ENCODE measurements around the gene SPOCK1. TPM values are rescaled to one million over a fixed set of nuclear protein-coding genes. Genes with fewer than 3 reads are reported as not detected.

The SPOCK1 gene
- total and polyA plus RNA-seq, 2 of the 13 experiments (the other 11 are each of a cell fraction or from before 2014, with no cell fraction given), result 0.18 to 0.29 TPM

GRCh38 chr5:137262818-137263217 is 236.3 kb downstream of the SPOCK1 start:
- no peak for FAIRE-seq
- intact Hi-C loops (cut with micrococcal nuclease; ENCODE audit: unreplicated experiment), result no loop called here

More at GRCh38 chr5:137262818-137263217, 236.3 kb downstream of the SPOCK1 start:
- no peak overlapping the region for H3K9ac ChIP-seq (ENCODE audit: insufficient read depth, low read depth, low read length)
- ChIA-PET POLR2A (no interaction called here), CTCF (ENCODE audit: low intra/inter-chr PET ratio, low total read pairs) (no interaction called here)
- H4K20me1 ChIP-seq (ENCODE audit: insufficient read depth, low read length), result no peaks in the 10 kb centered on the region
- H2AFZ ChIP-seq (ENCODE audit: low read length), result no peak overlapping the region
- BruUV-seq (replicated peaks), result no TSS peak
- ATAC-seq, result no peak
- no peak overlapping the region for H3K4me3 ChIP-seq (replicated peaks in 1 of 3; ENCODE audit: insufficient read depth in 1 of 3, low read depth in 2 of 3, low read length in 3 of 3)
- no peak overlapping the region for H3K4me2 ChIP-seq (ENCODE audit: low read depth, low read length)
- no peaks in the 10 kb centered on the region for H3K4me1 ChIP-seq (ENCODE audit: insufficient read depth, low read length)
- DNase-seq (ENCODE audit: low spot score), result no peak
- no peaks in the 10 kb centered on the region for H3K36me3 ChIP-seq (replicated peaks in 1 of 2; ENCODE audit: control insufficient read depth in 1 of 2, insufficient read depth in 2 of 2, low read length in 2 of 2)
- H3K9me3 ChIP-seq (ENCODE audit: low read length), result no peaks in the 10 kb centered on the region
- H3K79me2 ChIP-seq (ENCODE audit: insufficient read depth, low read length), result no peaks in the 10 kb centered on the region
- in situ Hi-C loops (cut with HindIII; ENCODE audit: extremely low pct_ligation_motif_present, low pct_unique_long_range_greater_than_20kb), result no loop called here
- H3K27ac ChIP-seq (ENCODE audit: extremely low read length, insufficient read depth, low read length), result no peak overlapping the region
- peaks cover 0 to 1% of the 10 kb centered on the region in 2 experiments; a peak in 1 of 5 replicates for H3K27me3 ChIP-seq (ENCODE audit: control insufficient read depth in 1 of 2, insufficient read depth in 2 of 2, low read length in 2 of 2)
- TF ChIP-seq ZSCAN30 (CRISPR knock-in tag; IDR thresholded peaks at IDR 0.05), result no peak
- no peak for TF ChIP-seq ZNF850 (CRISPR knock-in tag; conservative IDR thresholded peaks at IDR 0.05)
- TF ChIP-seq TEAD3 (CRISPR knock-in tag; optimal IDR thresholded peaks at IDR 0.05; ENCODE audit: borderline replicate concordance), result no peak
- TF ChIP-seq USF2 (IDR thresholded peaks at IDR 0.05; ENCODE audit: low read depth, low read length), result no peak
- TF ChIP-seq USF2 (CRISPR knock-in tag; IDR thresholded peaks at IDR 0.05; ENCODE audit: borderline replicate concordance), result no peak
- TF ChIP-seq ZNF431 (CRISPR knock-in tag; IDR thresholded peaks at IDR 0.05; ENCODE audit: borderline replicate concordance, low read depth), result no peak
- TF ChIP-seq SIN3A (IDR thresholded peaks at IDR 0.05; ENCODE audit: borderline replicate concordance, low read depth, low read length), result no peak
- TF ChIP-seq ZFYVE20 (CRISPR knock-in tag; IDR thresholded peaks at IDR 0.05; ENCODE audit: borderline replicate concordance, low read depth), result no peak
- no peak for TF ChIP-seq ZNF383 (CRISPR knock-in tag; IDR thresholded peaks at IDR 0.05; ENCODE audit: borderline replicate concordance)
- no peak for TF ChIP-seq HNRNPUL1 (IDR thresholded peaks at IDR 0.05; ENCODE audit: low read depth, low read length)
- no peak for TF ChIP-seq GTF3A (CRISPR knock-in tag; conservative IDR thresholded peaks at IDR 0.05)
- TF ChIP-seq CBX2 (IDR thresholded peaks at IDR 0.05; ENCODE audit: low read depth, low read length), result no peak
- no peak for TF ChIP-seq CBX2 (CRISPR knock-in tag; IDR thresholded peaks at IDR 0.05; ENCODE audit: low read depth)
- no peak for TF ChIP-seq NFE2L1 (CRISPR knock-in tag; IDR thresholded peaks at IDR 0.05; ENCODE audit: borderline replicate concordance)
- TF ChIP-seq POLR2G (IDR thresholded peaks at IDR 0.05; ENCODE audit: low read depth, low read length), result no peak
- TF ChIP-seq ZNF800 (CRISPR knock-in tag; IDR thresholded peaks at IDR 0.05), result no peak
- TF ChIP-seq GRHL1 (CRISPR knock-in tag; conservative IDR thresholded peaks at IDR 0.05), result no peak
- TF ChIP-seq CBX5 (CRISPR knock-in tag; IDR thresholded peaks at IDR 0.05; ENCODE audit: borderline replicate concordance), result no peak
- TF ChIP-seq ZC3H13 (CRISPR knock-in tag; IDR thresholded peaks at IDR 0.05), result no peak
